Muscle of leg (tissue), 11 donors: ENCODE data around the gene PAPSS1. TPM values are rescaled to one million over a fixed set of nuclear protein-coding genes. Genes with fewer than 3 reads are reported as not detected.

Source experiments
- DNase-seq: peaks from one replicate; pipeline ENCODE4 v3.0.0; 2013
- H3K27ac ChIP-seq: one replicate; pipeline ENCODE4 v1.5.1; 2013; ENCODE audit warnings: mild to moderate bottlenecking, low read length, control low read depth
- H3K27me3 ChIP-seq: one replicate; pipeline ENCODE4 v1.6.1; 2013; ENCODE audit warnings: low read length; ENCODE audit not compliant: control insufficient read depth, insufficient read depth
- H3K36me3 ChIP-seq: one replicate; pipeline ENCODE4 v1.6.1; 2013; ENCODE audit warnings: low read length; ENCODE audit not compliant: control insufficient read depth, insufficient read depth
- H3K4me1 ChIP-seq: one replicate; pipeline ENCODE4 v1.6.1; 2013; ENCODE audit warnings: low read length; ENCODE audit not compliant: control insufficient read depth, insufficient read depth
- H3K4me3 ChIP-seq: one replicate; pipeline ENCODE4 v1.5.1; 2013; ENCODE audit warnings: low read length, control low read depth
- H3K9me3 ChIP-seq: replicated peaks from 2 replicates; pipeline ENCODE4 v1.6.1; 2013; ENCODE audit warnings: low read depth, low read length; ENCODE audit not compliant: control insufficient read depth
- WGBS: methylation state at CpG from one replicate; pipeline ENCODE4 v1.1.5; 2013; ENCODE audit warnings: missing lambda C conversion rate; ENCODE audit not compliant: insufficient coverage; 5-methylcytosine and 5-hydroxymethylcytosine counted together
- polyA plus RNA-seq, 8 donors: library from polyadenylated mRNA; unstranded; fragments of 120-200 nt; gene quantifications; one replicate each; pipeline versions ENCODE4 v1.2.1 to v1.2.3, GENCODE V29; 2013; ENCODE audit warnings: inconsistent platforms in 1 of 8, low replicate concordance in 1 of 8; ENCODE audit not compliant: insufficient read length in 8 of 8, insufficient read depth in 1 of 8
- total RNA-seq: library from RNA; stranded (reverse); fragments of 120-200 nt; gene quantifications from one replicate; pipeline ENCODE4 v1.2.4, GENCODE V29; 2013

Gene PAPSS1
- total and polyA plus RNA-seq, 9 donors = 41.7 to 63.0 (median 52.2) TPM

- Histone ChIP-seq H3K36me3 (peaks cover 6% of the 10 kb centered on the region), H3K9me3 (peaks cover 4% of the 10 kb centered on the region), H3K27ac (no peak overlapping the region), H3K27me3 (no peaks in the 10 kb centered on the region), H3K4me1 (no peaks in the 10 kb centered on the region), H3K4me3 (no peak overlapping the region)
- DNase-seq = no peak
- no CpG with 5 or more reads among the region's 3 CpGs for WGBS
Observed at GRCh38 chr4:107692202-107692601, 27.8 kb downstream of the PAPSS1 start.

- Histone ChIP-seq H3K4me3 (no peak overlapping the region), H3K9me3 (peaks cover 3% of the 10 kb centered on the region), H3K4me1 (no peaks in the 10 kb centered on the region), H3K27ac (no peak overlapping the region), H3K36me3 (peaks cover 9% of the 10 kb centered on the region), H3K27me3 (no peaks in the 10 kb centered on the region)
- 58% methylated on average over 2 of the region's 4 CpGs for WGBS
- no peak for DNase-seq
Observed at GRCh38 chr4:107691378-107691777, 28.7 kb downstream of the PAPSS1 start.

DNA sequence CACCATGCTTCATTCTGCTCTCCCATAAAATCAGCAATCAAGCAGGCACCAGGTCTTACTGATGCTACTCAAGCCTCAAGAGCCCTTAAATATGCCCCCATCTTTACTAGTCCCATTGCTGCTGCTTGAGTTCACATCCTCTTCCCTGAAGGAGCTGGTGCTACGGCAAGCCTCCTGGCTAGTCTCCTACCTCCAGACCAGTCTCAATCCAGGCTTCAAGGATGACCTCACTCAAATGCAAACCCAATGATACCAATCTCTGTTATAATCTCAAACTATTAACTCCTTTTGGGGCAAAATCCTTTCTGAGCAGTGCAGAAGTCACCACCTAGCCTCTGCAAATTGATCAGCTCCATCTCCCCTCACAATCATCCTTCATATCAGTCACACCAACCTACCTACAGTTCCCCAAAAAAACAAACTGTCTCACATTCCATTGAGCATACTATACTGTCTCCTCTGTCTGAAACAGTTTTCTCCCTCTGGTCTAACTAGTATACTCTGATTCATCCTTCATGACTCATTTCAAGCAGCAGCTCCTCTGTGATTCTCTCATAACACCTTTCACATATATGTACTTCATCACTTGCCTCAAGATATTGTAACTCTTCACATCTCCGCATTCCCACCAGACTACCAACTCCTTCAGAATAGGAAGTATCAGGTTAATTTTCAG lies 30.0 kb downstream of the PAPSS1 start:
- WGBS = 88% methylated on average over 1 of the region's 2 CpGs
- no peak for DNase-seq
- Histone ChIP-seq H3K36me3 (peaks cover 9% of the 10 kb centered on the region), H3K4me3 (no peak overlapping the region), H3K27me3 (no peaks in the 10 kb centered on the region), H3K4me1 (no peaks in the 10 kb centered on the region), H3K27ac (no peak overlapping the region), H3K9me3 (no peaks in the 10 kb centered on the region)

GRCh38 chr4:107688421-107688820 lies 31.6 kb downstream of the PAPSS1 start:
- DNase-seq = no peak
- no peaks in the 10 kb centered on the region for H3K4me1 ChIP-seq
- H3K36me3 ChIP-seq = peaks cover 6% of the 10 kb centered on the region
- H3K27me3 ChIP-seq = no peaks in the 10 kb centered on the region
- H3K9me3 ChIP-seq = no peaks in the 10 kb centered on the region
- no peak overlapping the region for H3K27ac ChIP-seq
- 42% methylated on average over 1 of the region's 1 CpG for WGBS
- no peak overlapping the region for H3K4me3 ChIP-seq

DNA sequence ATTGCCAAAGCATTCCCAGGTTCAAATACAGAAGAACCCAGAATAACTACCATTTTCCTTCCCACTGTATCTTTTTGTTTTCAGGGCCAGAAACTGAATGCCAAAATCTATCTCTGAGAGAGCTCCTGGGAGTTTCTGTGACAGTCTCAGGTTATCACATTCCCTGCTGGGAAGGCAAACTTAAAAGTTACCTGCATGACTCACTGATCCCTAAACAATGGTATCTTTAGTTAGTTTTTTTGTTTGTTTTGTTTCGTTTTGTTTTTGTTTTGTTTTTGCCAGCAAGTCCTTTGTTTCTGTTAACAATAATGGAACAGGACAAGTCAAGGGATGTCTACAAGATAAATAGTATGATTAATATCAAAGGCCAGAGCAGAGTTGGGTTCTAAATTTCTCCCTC lies 34.3 kb downstream of the PAPSS1 start:
- Histone ChIP-seq H3K4me3 (no peak overlapping the region), H3K27ac (no peak overlapping the region), H3K27me3 (no peaks in the 10 kb centered on the region), H3K4me1 (no peaks in the 10 kb centered on the region), H3K9me3 (no peaks in the 10 kb centered on the region), H3K36me3 (peaks cover 10% of the 10 kb centered on the region)
- no peak for DNase-seq
- WGBS = no CpG with 5 or more reads among the region's 1 CpG

DNA sequence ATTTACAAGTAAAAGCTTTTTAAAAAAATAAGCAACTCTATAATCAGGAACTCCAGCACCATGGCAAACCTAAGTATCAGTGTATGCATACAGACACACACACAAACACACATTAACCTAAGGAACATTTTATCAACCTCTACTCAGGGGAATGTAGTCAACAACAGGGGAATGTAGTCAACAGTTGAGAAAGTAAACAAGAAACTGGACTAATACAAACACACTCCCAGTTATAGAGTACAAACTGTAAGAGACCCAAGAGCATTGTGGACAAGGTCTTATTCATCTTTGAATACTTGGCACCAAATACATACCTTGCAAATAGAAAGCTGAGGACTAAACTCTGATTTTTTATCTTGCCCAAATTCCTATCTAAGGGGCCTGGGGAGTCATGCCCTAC lies 36.2 kb downstream of the PAPSS1 start:
- Histone ChIP-seq H3K27ac (no peak overlapping the region), H3K36me3 (peaks cover 10% of the 10 kb centered on the region), H3K27me3 (no peaks in the 10 kb centered on the region), H3K4me3 (no peak overlapping the region), H3K4me1 (no peaks in the 10 kb centered on the region), H3K9me3 (peaks cover 2% of the 10 kb centered on the region)
- no peak for DNase-seq

GRCh38 chr4:107682306-107682705 lies 37.7 kb downstream of the PAPSS1 start:
- 83% methylated on average over 1 of the region's 3 CpGs for WGBS
- Histone ChIP-seq H3K27ac (no peak overlapping the region), H3K36me3 (peaks cover 16% of the 10 kb centered on the region), H3K27me3 (no peaks in the 10 kb centered on the region), H3K4me1 (no peaks in the 10 kb centered on the region), H3K4me3 (no peak overlapping the region), H3K9me3 (peaks cover 2% of the 10 kb centered on the region)
- DNase-seq = no peak

GRCh38 chr4:107669068-107669467 lies 51.0 kb downstream of the PAPSS1 start:
- Histone ChIP-seq H3K36me3 (no peaks in the 10 kb centered on the region), H3K9me3 (no peaks in the 10 kb centered on the region), H3K27ac (no peak overlapping the region), H3K27me3 (no peaks in the 10 kb centered on the region), H3K4me3 (no peak overlapping the region), H3K4me1 (no peaks in the 10 kb centered on the region)
- no peak for DNase-seq

DNA sequence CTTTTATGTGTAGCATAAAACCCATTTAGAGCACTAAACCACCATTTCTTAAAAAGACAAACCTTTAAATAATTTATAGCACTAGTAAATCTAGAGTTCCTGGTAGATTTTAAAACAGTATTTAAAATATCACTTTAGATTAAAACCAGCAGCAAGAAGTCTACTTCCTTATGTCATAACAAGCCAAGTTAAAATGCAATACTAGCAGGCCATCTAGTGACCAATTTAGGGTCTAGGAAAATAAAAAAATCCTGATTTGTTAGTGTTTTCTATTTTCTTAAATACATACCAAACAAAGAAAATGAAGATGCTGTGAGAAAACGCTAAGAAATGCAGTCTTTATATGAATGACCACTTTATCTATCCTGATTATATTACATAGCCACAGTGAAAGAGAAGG lies 53.9 kb downstream of the PAPSS1 start:
- no CpG with 5 or more reads among the region's 1 CpG for WGBS
- peak; percentile 77 for DNase-seq
- no peaks in the 10 kb centered on the region for H3K4me1 ChIP-seq
- no peak overlapping the region for H3K4me3 ChIP-seq
- no peaks in the 10 kb centered on the region for H3K9me3 ChIP-seq
- H3K36me3 ChIP-seq = no peaks in the 10 kb centered on the region
- no peaks in the 10 kb centered on the region for H3K27me3 ChIP-seq
- H3K27ac ChIP-seq = no peak overlapping the region

GRCh38 chr4:107665001-107665400 lies 55.0 kb downstream of the PAPSS1 start:
- WGBS = no CpG with 5 or more reads among the region's 1 CpG

More at GRCh38 chr4:107665001-107665400, 55.0 kb downstream of the PAPSS1 start:
- Histone ChIP-seq H3K36me3 (no peaks in the 10 kb centered on the region), H3K4me1 (no peaks in the 10 kb centered on the region), H3K27me3 (no peaks in the 10 kb centered on the region), H3K9me3 (no peaks in the 10 kb centered on the region), H3K27ac (no peak overlapping the region), H3K4me3 (no peak overlapping the region)
- DNase-seq = peak; percentile 4
